ENCODE measurements around the gene WEE2. TPM values are rescaled to one million over a fixed set of nuclear protein-coding genes. Genes with fewer than 3 reads are reported as not detected.

The WEE2 gene
- total and polyA plus RNA-seq, 9 of the 15 experiments (the other 6 are each of a cell fraction or from before 2014, with no cell fraction given) = not detected

DNA sequence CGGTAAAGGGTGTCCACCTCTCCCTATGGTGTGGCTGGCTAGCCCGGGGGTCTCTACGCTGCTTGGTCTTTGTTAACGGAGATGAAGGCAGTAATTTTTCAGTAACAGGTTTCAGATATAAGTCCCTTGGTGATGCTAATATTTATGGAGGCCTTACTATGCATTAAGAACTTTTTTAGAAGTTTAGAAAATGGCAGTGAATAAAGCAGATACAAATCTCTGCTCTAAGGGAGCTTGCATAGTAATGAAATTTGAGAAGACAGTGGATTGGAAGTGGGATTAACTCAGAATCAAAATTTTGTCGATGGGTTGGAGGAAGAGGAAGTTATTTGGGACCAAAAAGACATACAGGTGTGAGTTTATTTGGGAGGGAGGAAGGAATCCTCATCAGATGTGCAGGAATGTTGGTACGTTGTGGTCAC is 30.4 kb downstream of the WEE2 start (continued):
- TF ChIP-seq WHSC1 (IDR thresholded peaks at IDR 0.05; ENCODE audit: low read length) (no peak), TCF7L2 (IDR thresholded peaks at IDR 0.05; ENCODE audit: low read depth, low read length) (no peak), GATA2 (CRISPR knock-in tag; IDR thresholded peaks at IDR 0.05) (peak; percentile 46; the same call in 1 of the 2 replicates), MCM5 (IDR thresholded peaks at IDR 0.05; ENCODE audit: low read depth) (no peak), ZNF282 (CRISPR knock-in tag; IDR thresholded peaks at IDR 0.05) (no peak), RB1 (IDR thresholded peaks at IDR 0.05; ENCODE audit: low read depth) (no peak), SRSF7 (optimal IDR thresholded peaks at IDR 0.05; ENCODE audit: low read depth, low read length) (no peak), ZNF584 (CRISPR knock-in tag; IDR thresholded peaks at IDR 0.05; ENCODE audit: low read depth) (0 out of 2 replicates have a peak, but pooled peaks have one; percentile 17), GABPB1 (CRISPR knock-in tag; IDR thresholded peaks at IDR 0.05) (no peak), ZNF780A (CRISPR knock-in tag; IDR thresholded peaks at IDR 0.05) (no peak), KDM2B (CRISPR knock-in tag; IDR thresholded peaks at IDR 0.05) (no peak), TAF1 (IDR thresholded peaks at IDR 0.05; ENCODE audit: control insufficient read depth, extremely low read depth, insufficient read depth, low read length, severe bottlenecking) (no peak), PHB (CRISPR knock-in tag; IDR thresholded peaks at IDR 0.05) (no peak), FOXJ2 (tag; IDR thresholded peaks at IDR 0.05) (no peak), KAT2B (IDR thresholded peaks at IDR 0.05; ENCODE audit: low read depth, low read length) (no peak), MTF1 (CRISPR knock-in tag; IDR thresholded peaks at IDR 0.05; ENCODE audit: borderline replicate concordance) (no peak), ZNF174 (CRISPR knock-in tag; IDR thresholded peaks at IDR 0.05) (no peak), ZNF143 (CRISPR knock-in tag; IDR thresholded peaks at IDR 0.05) (no peak), SMC3 (conservative IDR thresholded peaks at IDR 0.05; ENCODE audit: insufficient read depth, low read depth, low read length) (no peak), ZNF184 (CRISPR knock-in tag; IDR thresholded peaks at IDR 0.05) (no peak), TAF15 (IDR thresholded peaks at IDR 0.05; ENCODE audit: low read depth, low read length) (no peak)
- TF ChIP-seq, protein P1, sequence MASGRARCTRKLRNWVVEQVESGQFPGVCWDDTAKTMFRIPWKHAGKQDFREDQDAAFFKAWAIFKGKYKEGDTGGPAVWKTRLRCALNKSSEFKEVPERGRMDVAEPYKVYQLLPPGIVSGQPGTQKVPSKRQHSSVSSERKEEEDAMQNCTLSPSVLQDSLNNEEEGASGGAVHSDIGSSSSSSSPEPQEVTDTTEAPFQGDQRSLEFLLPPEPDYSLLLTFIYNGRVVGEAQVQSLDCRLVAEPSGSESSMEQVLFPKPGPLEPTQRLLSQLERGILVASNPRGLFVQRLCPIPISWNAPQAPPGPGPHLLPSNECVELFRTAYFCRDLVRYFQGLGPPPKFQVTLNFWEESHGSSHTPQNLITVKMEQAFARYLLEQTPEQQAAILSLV (tag; IDR thresholded peaks at IDR 0.05) = no peak
- TF ChIP-seq, protein P2, sequence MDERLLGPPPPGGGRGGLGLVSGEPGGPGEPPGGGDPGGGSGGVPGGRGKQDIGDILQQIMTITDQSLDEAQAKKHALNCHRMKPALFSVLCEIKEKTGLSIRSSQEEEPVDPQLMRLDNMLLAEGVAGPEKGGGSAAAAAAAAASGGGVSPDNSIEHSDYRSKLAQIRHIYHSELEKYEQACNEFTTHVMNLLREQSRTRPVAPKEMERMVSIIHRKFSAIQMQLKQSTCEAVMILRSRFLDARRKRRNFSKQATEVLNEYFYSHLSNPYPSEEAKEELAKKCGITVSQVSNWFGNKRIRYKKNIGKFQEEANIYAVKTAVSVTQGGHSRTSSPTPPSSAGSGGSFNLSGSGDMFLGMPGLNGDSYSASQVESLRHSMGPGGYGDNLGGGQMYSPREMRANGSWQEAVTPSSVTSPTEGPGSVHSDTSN (CRISPR knock-in tag; IDR thresholded peaks at IDR 0.05; ENCODE audit: low read depth) = no peak
- TF ChIP-seq, protein P2 (tag; conservative IDR thresholded peaks at IDR 0.05; ENCODE audit: low read depth) = no peak
- TF ChIP-seq, protein P3, sequence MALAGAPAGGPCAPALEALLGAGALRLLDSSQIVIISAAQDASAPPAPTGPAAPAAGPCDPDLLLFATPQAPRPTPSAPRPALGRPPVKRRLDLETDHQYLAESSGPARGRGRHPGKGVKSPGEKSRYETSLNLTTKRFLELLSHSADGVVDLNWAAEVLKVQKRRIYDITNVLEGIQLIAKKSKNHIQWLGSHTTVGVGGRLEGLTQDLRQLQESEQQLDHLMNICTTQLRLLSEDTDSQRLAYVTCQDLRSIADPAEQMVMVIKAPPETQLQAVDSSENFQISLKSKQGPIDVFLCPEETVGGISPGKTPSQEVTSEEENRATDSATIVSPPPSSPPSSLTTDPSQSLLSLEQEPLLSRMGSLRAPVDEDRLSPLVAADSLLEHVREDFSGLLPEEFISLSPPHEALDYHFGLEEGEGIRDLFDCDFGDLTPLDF (CRISPR knock-in tag; IDR thresholded peaks at IDR 0.05) = no peak
- TF ChIP-seq, protein P4, sequence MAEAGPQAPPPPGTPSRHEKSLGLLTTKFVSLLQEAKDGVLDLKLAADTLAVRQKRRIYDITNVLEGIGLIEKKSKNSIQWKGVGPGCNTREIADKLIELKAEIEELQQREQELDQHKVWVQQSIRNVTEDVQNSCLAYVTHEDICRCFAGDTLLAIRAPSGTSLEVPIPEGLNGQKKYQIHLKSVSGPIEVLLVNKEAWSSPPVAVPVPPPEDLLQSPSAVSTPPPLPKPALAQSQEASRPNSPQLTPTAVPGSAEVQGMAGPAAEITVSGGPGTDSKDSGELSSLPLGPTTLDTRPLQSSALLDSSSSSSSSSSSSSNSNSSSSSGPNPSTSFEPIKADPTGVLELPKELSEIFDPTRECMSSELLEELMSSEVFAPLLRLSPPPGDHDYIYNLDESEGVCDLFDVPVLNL (CRISPR knock-in tag; IDR thresholded peaks at IDR 0.05; ENCODE audit: low read depth) = no peak

Measured in K562 (cell line).